Effector memory CD8-positive, alpha-beta T cell (primary cell): ENCODE measurements around the gene RMC1.
A peak's percentile ranks its signal among the peaks of the same experiment; 100 is the strongest.

ENCODE experiments used
- ATAC-seq: fragments of 150-1000 bp; cut with Tn5 transposase; replicated peaks from 2 replicates; pipeline ENCODE4 v1.10.0; 2021; ENCODE audit warnings: mild to moderate bottlenecking, moderate library complexity
- DNase-seq, 3 experiments: peaks; one replicate each; pipeline ENCODE4 v3.0.0; 2021
- H3K27ac Mint-ChIP-seq, 2 donors: one replicate each; pipeline ENCODE4 v1.8.0; 2022; ENCODE audit warnings: mild to moderate bottlenecking in 2 of 2, mixed read lengths in 2 of 2, moderate library complexity in 2 of 2
- H3K27me3 Mint-ChIP-seq, 2 donors: one replicate each; pipeline ENCODE4 v1.8.0; 2022; ENCODE audit warnings: mixed read lengths in 2 of 2
- H3K36me3 Mint-ChIP-seq: one replicate; pipeline ENCODE4 v1.8.0; 2022; ENCODE audit warnings: mild to moderate bottlenecking, moderate library complexity, mixed read lengths; ENCODE audit not compliant: insufficient read depth
- H3K4me1 Mint-ChIP-seq, 2 donors: one replicate each; pipeline ENCODE4 v1.8.0; 2022; ENCODE audit warnings: low read depth in 2 of 2, mixed read lengths in 2 of 2
- H3K4me3 Mint-ChIP-seq, 2 donors: one replicate each; pipeline ENCODE4 v1.8.0; 2022; ENCODE audit warnings: mild to moderate bottlenecking in 2 of 2, mixed read lengths in 2 of 2, moderate library complexity in 2 of 2
- H3K9me3 Mint-ChIP-seq, 2 donors: one replicate each; pipeline ENCODE4 v1.8.0; 2022; ENCODE audit warnings: mixed read lengths in 2 of 2

RMC1 gene

GRCh38 chr18:23528580-23529472 lies 25.5 kb downstream of the RMC1 start:
- Mint-ChIP-seq H3K36me3 (peaks cover 97% of the 10 kb centered on the region), H3K27me3 (no peaks in the 10 kb centered on the region), H3K9me3 (no peaks in the 10 kb centered on the region), H3K4me1 (peaks cover 3 to 4% of the 10 kb centered on the region in 2 donors), H3K4me3 (peak overlapping the region in 1 of 2 donors; percentile 14), H3K27ac (peak overlapping the region; percentile 15 to 29)
- ATAC-seq (no peak), DNase-seq (no peak)

GRCh38 chr18:23529604-23530003 lies 26.3 kb downstream of the RMC1 start:
- H3K9me3 Mint-ChIP-seq: no peaks in the 10 kb centered on the region
- H3K36me3 Mint-ChIP-seq: peaks cover 97% of the 10 kb centered on the region

GRCh38 chr18:23530195-23530594 lies 26.9 kb downstream of the RMC1 start:
- Mint-ChIP-seq H3K4me1 (peaks cover 3 to 4% of the 10 kb centered on the region in 2 donors), H3K27ac (peak overlapping the region; percentile 16 to 29), H3K4me3 (no peak overlapping the region), H3K27me3 (no peaks in the 10 kb centered on the region), H3K9me3 (no peaks in the 10 kb centered on the region), H3K36me3 (peaks cover 97% of the 10 kb centered on the region)
- DNase-seq (no peak), ATAC-seq (no peak)

More at GRCh38 chr18:23529604-23530003, 26.3 kb downstream of the RMC1 start:
- peaks cover 3 to 4% of the 10 kb centered on the region in 2 donors for H3K4me1 Mint-ChIP-seq
- H3K27ac Mint-ChIP-seq: peak overlapping the region in 1 of 2 donors; percentile 29
- no peak overlapping the region for H3K4me3 Mint-ChIP-seq
- no peaks in the 10 kb centered on the region for H3K27me3 Mint-ChIP-seq
- DNase-seq (no peak), ATAC-seq (no peak)

GRCh38 chr18:23531912-23532311 lies 28.6 kb downstream of the RMC1 start:
- H3K27me3 Mint-ChIP-seq: no peaks in the 10 kb centered on the region
- DNase-seq (no peak), ATAC-seq (no peak)
- peak overlapping the region in 1 of 2 donors; percentile 55 for H3K27ac Mint-ChIP-seq
- no peak overlapping the region for H3K4me3 Mint-ChIP-seq
- H3K4me1 Mint-ChIP-seq: no peaks in the 10 kb centered on the region
- no peaks in the 10 kb centered on the region for H3K9me3 Mint-ChIP-seq
- peaks cover 100% of the 10 kb centered on the region for H3K36me3 Mint-ChIP-seq

GRCh38 chr18:23532848-23533247 lies 29.5 kb downstream of the RMC1 start:
- Mint-ChIP-seq H3K4me3 (no peak overlapping the region), H3K27me3 (no peaks in the 10 kb centered on the region), H3K27ac (peak overlapping the region in 1 of 2 donors; percentile 55), H3K9me3 (no peaks in the 10 kb centered on the region), H3K36me3 (peaks cover 100% of the 10 kb centered on the region), H3K4me1 (no peaks in the 10 kb centered on the region)
- ATAC-seq: no peak
- DNase-seq: no peak

GRCh38 chr18:23534276-23534675 lies 31.0 kb downstream of the RMC1 start:
- Mint-ChIP-seq H3K4me1 (no peaks in the 10 kb centered on the region), H3K27me3 (no peaks in the 10 kb centered on the region), H3K9me3 (no peaks in the 10 kb centered on the region), H3K27ac (no peak overlapping the region), H3K4me3 (no peak overlapping the region), H3K36me3 (peaks cover 100% of the 10 kb centered on the region)
- no peak for DNase-seq
- ATAC-seq: no peak

GRCh38 chr18:23536204-23536603 lies 32.9 kb downstream of the RMC1 start:
- Mint-ChIP-seq H3K27me3 (no peaks in the 10 kb centered on the region), H3K27ac (peak overlapping the region; percentile 15 to 49), H3K4me3 (no peak overlapping the region), H3K36me3 (peaks cover 100% of the 10 kb centered on the region), H3K4me1 (peaks cover 3 to 8% of the 10 kb centered on the region in 2 donors), H3K9me3 (no peaks in the 10 kb centered on the region)
- no peak for DNase-seq
- no peak for ATAC-seq

GRCh38 chr18:23537274-23537673 lies 34.0 kb downstream of the RMC1 start:
- Mint-ChIP-seq H3K27ac (peak overlapping the region; percentile 53 to 87), H3K36me3 (peaks cover 98% of the 10 kb centered on the region), H3K4me3 (no peak overlapping the region), H3K9me3 (no peaks in the 10 kb centered on the region), H3K4me1 (peaks cover 8 to 13% of the 10 kb centered on the region in 2 donors), H3K27me3 (no peaks in the 10 kb centered on the region)
- DNase-seq (no peak), ATAC-seq (no peak)

GRCh38 chr18:23538001-23538400 lies 34.7 kb downstream of the RMC1 start:
- H3K4me1 Mint-ChIP-seq: peaks cover 13% of the 10 kb centered on the region in 2 donors
- H3K9me3 Mint-ChIP-seq: no peaks in the 10 kb centered on the region
- peaks cover 97% of the 10 kb centered on the region for H3K36me3 Mint-ChIP-seq
- no peak overlapping the region for H3K4me3 Mint-ChIP-seq
- H3K27me3 Mint-ChIP-seq: no peaks in the 10 kb centered on the region
- DNase-seq (no peak), ATAC-seq (no peak)
- peak overlapping the region; percentile 53 to 87 for H3K27ac Mint-ChIP-seq

GRCh38 chr18:23538870-23539269 lies 35.6 kb downstream of the RMC1 start:
- ATAC-seq (no peak), DNase-seq (no peak)
- no peaks in the 10 kb centered on the region for H3K9me3 Mint-ChIP-seq
- H3K27me3 Mint-ChIP-seq: no peaks in the 10 kb centered on the region
- no peak overlapping the region for H3K4me3 Mint-ChIP-seq
- H3K4me1 Mint-ChIP-seq: peaks cover 13% of the 10 kb centered on the region in 2 donors
- H3K27ac Mint-ChIP-seq: peak overlapping the region; percentile 46 to 88
- peaks cover 97% of the 10 kb centered on the region for H3K36me3 Mint-ChIP-seq

GRCh38 chr18:23539296-23539695 lies 36.0 kb downstream of the RMC1 start:
- ATAC-seq (no peak), DNase-seq (no peak)
- no peaks in the 10 kb centered on the region for H3K9me3 Mint-ChIP-seq
- H3K4me1 Mint-ChIP-seq: peaks cover 13% of the 10 kb centered on the region in 2 donors
- H3K27me3 Mint-ChIP-seq: no peaks in the 10 kb centered on the region
- H3K4me3 Mint-ChIP-seq: no peak overlapping the region
- peak overlapping the region; percentile 82 to 88 for H3K27ac Mint-ChIP-seq
- peaks cover 97% of the 10 kb centered on the region for H3K36me3 Mint-ChIP-seq

- H3K4me3 Mint-ChIP-seq: no peak overlapping the region
- peaks cover 97% of the 10 kb centered on the region for H3K36me3 Mint-ChIP-seq
- no peak for DNase-seq
- no peaks in the 10 kb centered on the region for H3K9me3 Mint-ChIP-seq
- no peaks in the 10 kb centered on the region for H3K27me3 Mint-ChIP-seq
- ATAC-seq: no peak
- peak overlapping the region; percentile 82 to 89 for H3K27ac Mint-ChIP-seq
- H3K4me1 Mint-ChIP-seq: peaks cover 13% of the 10 kb centered on the region in 2 donors
These were observed 36.7 kb downstream of the RMC1 start for GRCh38 chr18:23539911-23540525.

GRCh38 chr18:23540867-23541266 lies 37.6 kb downstream of the RMC1 start:
- H3K36me3 Mint-ChIP-seq: peaks cover 97% of the 10 kb centered on the region
- H3K9me3 Mint-ChIP-seq: no peaks in the 10 kb centered on the region
- H3K4me3 Mint-ChIP-seq: peak overlapping the region; percentile 13 to 45
- ATAC-seq: peak; percentile 88
- no peaks in the 10 kb centered on the region for H3K27me3 Mint-ChIP-seq
- DNase-seq: peak in 1 of 3 experiments; percentile 6
- H3K4me1 Mint-ChIP-seq: peaks cover 13% of the 10 kb centered on the region in 2 donors
- H3K27ac Mint-ChIP-seq: peak overlapping the region; percentile 82 to 89
